T-helper 1 cell treated with Interleukin-12 subunit alpha and Interleukin-12 subunit beta and Interleukin-4 antibody, amounts not matched to agents 30 μg/mL and 1 μg/mL, for 36 hours (primary cell): ENCODE data around the gene MICALL2.
"Not testable (repeated sequence)": the region's sequence is repeated elsewhere in the genome, so short reads cannot be mapped to it uniquely, and the experiment has no call there.

Experiments
- H3K27ac Mint-ChIP-seq: one replicate; pipeline ENCODE4 v1.8.0; 2021; ENCODE audit warnings: mild to moderate bottlenecking, mixed read lengths
- H3K27me3 Mint-ChIP-seq: one replicate; pipeline ENCODE4 v1.8.0; 2021; ENCODE audit warnings: low read depth, mixed read lengths
- H3K36me3 Mint-ChIP-seq: one replicate; pipeline ENCODE4 v1.8.0; 2021; ENCODE audit warnings: low read depth, mixed read lengths
- H3K4me1 Mint-ChIP-seq: one replicate; pipeline ENCODE4 v1.8.0; 2021; ENCODE audit warnings: low read depth, mixed read lengths
- H3K4me3 Mint-ChIP-seq: one replicate; pipeline ENCODE4 v1.8.0; 2021; ENCODE audit warnings: mild to moderate bottlenecking, moderate library complexity, mixed read lengths
- H3K9me3 Mint-ChIP-seq: one replicate; pipeline ENCODE4 v1.8.0; 2021; ENCODE audit warnings: mixed read lengths

The MICALL2 gene

GRCh38 chr7:1452205-1452604 lies 7.1 kb downstream of the MICALL2 start:
- H3K4me1 Mint-ChIP-seq: no peaks in the 10 kb centered on the region
- H3K27ac Mint-ChIP-seq: no peak overlapping the region
- H3K4me3 Mint-ChIP-seq: no peak overlapping the region
- H3K27me3 Mint-ChIP-seq: no peaks in the 10 kb centered on the region
- no peaks in the 10 kb centered on the region for H3K9me3 Mint-ChIP-seq
- H3K36me3 Mint-ChIP-seq: no peaks in the 10 kb centered on the region

GRCh38 chr7:1450987-1451386 lies 8.3 kb downstream of the MICALL2 start:
- Mint-ChIP-seq H3K27ac (no peak overlapping the region), H3K36me3 (no peaks in the 10 kb centered on the region), H3K4me3 (no peak overlapping the region), H3K9me3 (no peaks in the 10 kb centered on the region), H3K4me1 (no peaks in the 10 kb centered on the region), H3K27me3 (no peaks in the 10 kb centered on the region)

GRCh38 chr7:1450431-1450830 lies 8.8 kb downstream of the MICALL2 start:
- Mint-ChIP-seq H3K27ac (no peak overlapping the region), H3K4me3 (no peak overlapping the region), H3K4me1 (no peaks in the 10 kb centered on the region), H3K36me3 (no peaks in the 10 kb centered on the region), H3K27me3 (no peaks in the 10 kb centered on the region), H3K9me3 (no peaks in the 10 kb centered on the region)

- H3K27ac Mint-ChIP-seq: no peak overlapping the region
- no peaks in the 10 kb centered on the region for H3K27me3 Mint-ChIP-seq
- no peaks in the 10 kb centered on the region for H3K36me3 Mint-ChIP-seq
- H3K9me3 Mint-ChIP-seq: no peaks in the 10 kb centered on the region
- H3K4me3 Mint-ChIP-seq: no peak overlapping the region
- no peaks in the 10 kb centered on the region for H3K4me1 Mint-ChIP-seq
These were observed 9.3 kb downstream of the MICALL2 start for GRCh38 chr7:1449951-1450350.

GRCh38 chr7:1449501-1449900 lies 9.8 kb downstream of the MICALL2 start:
- no peak overlapping the region for H3K27ac Mint-ChIP-seq
- no peaks in the 10 kb centered on the region for H3K4me1 Mint-ChIP-seq
- H3K27me3 Mint-ChIP-seq: no peaks in the 10 kb centered on the region
- H3K36me3 Mint-ChIP-seq: no peaks in the 10 kb centered on the region
- no peak overlapping the region for H3K4me3 Mint-ChIP-seq
- H3K9me3 Mint-ChIP-seq: no peaks in the 10 kb centered on the region

GRCh38 chr7:1448958-1449357 lies 10.3 kb downstream of the MICALL2 start:
- Mint-ChIP-seq H3K4me1 (no peaks in the 10 kb centered on the region), H3K27ac (no peak overlapping the region), H3K9me3 (no peaks in the 10 kb centered on the region), H3K4me3 (no peak overlapping the region), H3K36me3 (no peaks in the 10 kb centered on the region), H3K27me3 (no peaks in the 10 kb centered on the region)

GRCh38 chr7:1447551-1448244 lies 11.6 kb downstream of the MICALL2 start:
- Mint-ChIP-seq H3K9me3 (no peaks in the 10 kb centered on the region), H3K4me1 (no peaks in the 10 kb centered on the region), H3K27me3 (no peaks in the 10 kb centered on the region), H3K36me3 (no peaks in the 10 kb centered on the region), H3K4me3 (no peak overlapping the region), H3K27ac (no peak overlapping the region)

GRCh38 chr7:1447112-1447511 lies 12.2 kb downstream of the MICALL2 start:
- Mint-ChIP-seq H3K4me3 (no peak overlapping the region), H3K27me3 (no peaks in the 10 kb centered on the region), H3K4me1 (no peaks in the 10 kb centered on the region), H3K9me3 (no peaks in the 10 kb centered on the region), H3K36me3 (no peaks in the 10 kb centered on the region), H3K27ac (no peak overlapping the region)

GRCh38 chr7:1446620-1447032 lies 12.6 kb downstream of the MICALL2 start:
- no peak overlapping the region for H3K4me3 Mint-ChIP-seq
- no peaks in the 10 kb centered on the region for H3K36me3 Mint-ChIP-seq
- H3K9me3 Mint-ChIP-seq: no peaks in the 10 kb centered on the region
- no peaks in the 10 kb centered on the region for H3K4me1 Mint-ChIP-seq
- no peaks in the 10 kb centered on the region for H3K27me3 Mint-ChIP-seq
- H3K27ac Mint-ChIP-seq: no peak overlapping the region

GRCh38 chr7:1446026-1446425 lies 13.2 kb downstream of the MICALL2 start:
- not testable (repeated sequence) for H3K36me3 Mint-ChIP-seq, H3K9me3 Mint-ChIP-seq, H3K4me3 Mint-ChIP-seq, H3K27ac Mint-ChIP-seq, H3K4me1 Mint-ChIP-seq, H3K27me3 Mint-ChIP-seq

- Mint-ChIP-seq H3K9me3 (no peaks in the 10 kb centered on the region), H3K36me3 (no peaks in the 10 kb centered on the region), H3K4me1 (no peaks in the 10 kb centered on the region), H3K27me3 (no peaks in the 10 kb centered on the region), H3K27ac (no peak overlapping the region), H3K4me3 (no peak overlapping the region)
These were observed 13.9 kb downstream of the MICALL2 start for GRCh38 chr7:1445341-1445740.

- Mint-ChIP-seq H3K9me3 (no peaks in the 10 kb centered on the region), H3K4me1 (no peaks in the 10 kb centered on the region), H3K27ac (no peak overlapping the region), H3K27me3 (no peaks in the 10 kb centered on the region), H3K4me3 (no peak overlapping the region), H3K36me3 (no peaks in the 10 kb centered on the region)
These were observed 14.3 kb downstream of the MICALL2 start for GRCh38 chr7:1444925-1445322.

GRCh38 chr7:1444214-1444924 lies 14.9 kb downstream of the MICALL2 start:
- H3K27ac Mint-ChIP-seq: no peak overlapping the region
- H3K9me3 Mint-ChIP-seq: no peaks in the 10 kb centered on the region

GRCh38 chr7:1443587-1444200 lies 15.6 kb downstream of the MICALL2 start:
- H3K4me3 Mint-ChIP-seq, H3K27me3 Mint-ChIP-seq, H3K4me1 Mint-ChIP-seq, H3K27ac Mint-ChIP-seq, H3K36me3 Mint-ChIP-seq, H3K9me3 Mint-ChIP-seq: not testable (repeated sequence)

More at GRCh38 chr7:1444214-1444924, 14.9 kb downstream of the MICALL2 start:
- Mint-ChIP-seq H3K4me3 (no peak overlapping the region), H3K4me1 (no peaks in the 10 kb centered on the region), H3K27me3 (no peaks in the 10 kb centered on the region), H3K36me3 (no peaks in the 10 kb centered on the region)
